ENCODE measurements around the gene RUNDC3A. TPM values are rescaled to one million over a fixed set of nuclear protein-coding genes. Genes with fewer than 3 reads are reported as not detected.

Gene RUNDC3A
- total RNA-seq, 1 donor from 2014 or later, result 0.11 TPM

- intact Hi-C loops (cut with micrococcal nuclease), result no loop called here
Observed at GRCh38 chr17:44283344-44284023, 24.9 kb upstream of the RUNDC3A start.

GRCh38 chr17:44284024-44284400, 24.4 kb upstream of the RUNDC3A start:
- intact Hi-C loops (cut with micrococcal nuclease), result no loop called here

- intact Hi-C loops (cut with micrococcal nuclease), result no loop called here
Observed at GRCh38 chr17:44287651-44288050, 20.8 kb upstream of the RUNDC3A start.

GRCh38 chr17:44293509-44294226, 14.7 kb upstream of the RUNDC3A start:
- intact Hi-C loops (cut with micrococcal nuclease), result no loop called here

- intact Hi-C loops (cut with micrococcal nuclease), result no loop called here
Observed at GRCh38 chr17:44297975-44298374, 10.4 kb upstream of the RUNDC3A start.

GRCh38 chr17:44304651-44305050, 3.8 kb upstream of the RUNDC3A start:
- intact Hi-C loops (cut with micrococcal nuclease), result no loop called here

GRCh38 chr17:44307387-44308186, 814 bp upstream of the RUNDC3A start:
- intact Hi-C loops (cut with micrococcal nuclease), result loop anchor here (2.0 kb wide), 1 partner anchor 17 kb away; the partner anchor contains the start of gene SLC25A39

GRCh38 chr17:44308865-44309264, 464 bp downstream of the RUNDC3A start:
- intact Hi-C loops (cut with micrococcal nuclease), result loop anchor here (2.0 kb wide), 1 partner anchor 16 kb away; the partner anchor contains the start of gene SLC25A39

- intact Hi-C loops (cut with micrococcal nuclease), result loop anchor here (2.0 kb wide), 1 partner anchor 15 kb away; the partner anchor contains the start of gene SLC25A39
Observed at GRCh38 chr17:44309472-44309871, 1.1 kb downstream of the RUNDC3A start.

GRCh38 chr17:44310188-44310587, 1.8 kb downstream of the RUNDC3A start:
- intact Hi-C loops (cut with micrococcal nuclease), result no loop called here

GRCh38 chr17:44310609-44311376, 2.4 kb downstream of the RUNDC3A start:
- intact Hi-C loops (cut with micrococcal nuclease), result no loop called here

GRCh38 chr17:44311562-44312181, 3.3 kb downstream of the RUNDC3A start:
- intact Hi-C loops (cut with micrococcal nuclease), result no loop called here

GRCh38 chr17:44312396-44313104, 4.1 kb downstream of the RUNDC3A start:
- intact Hi-C loops (cut with micrococcal nuclease), result no loop called here

- intact Hi-C loops (cut with micrococcal nuclease), result no loop called here
Observed at GRCh38 chr17:44314031-44314430, 5.6 kb downstream of the RUNDC3A start.

- intact Hi-C loops (cut with micrococcal nuclease), result no loop called here
Observed at GRCh38 chr17:44314524-44314868, 6.1 kb downstream of the RUNDC3A start.

GRCh38 chr17:44314869-44315661, 6.7 kb downstream of the RUNDC3A start:
- intact Hi-C loops (cut with micrococcal nuclease), result no loop called here

- intact Hi-C loops (cut with micrococcal nuclease), result no loop called here
Observed at GRCh38 chr17:44315760-44316731, 7.6 kb downstream of the RUNDC3A start.

- intact Hi-C loops (cut with micrococcal nuclease), result no loop called here
Observed at GRCh38 chr17:44317545-44317944, 9.1 kb downstream of the RUNDC3A start.
